Stimulated activated CD4-positive, alpha-beta T cell treated with anti-CD3 and anti-CD28 coated beads, Interleukin-1b, Interleukin-23, amount 100 ng/mL, for 48 hours (primary cell): ENCODE results near the gene PDE4D.
"Not testable (repeated sequence)": the region's sequence is repeated elsewhere in the genome, so short reads cannot be mapped to it uniquely, and the experiment has no call there.

ENCODE experiments used
- DNase-seq: peaks from one replicate; pipeline ENCODE4 v3.0.0-alpha.2; 2020

PDE4D gene

GRCh38 chr5:59600998-59601397 lies 292.5 kb downstream of the PDE4D start:
- DNase-seq = no peak

- no peak for DNase-seq
Observed at GRCh38 chr5:59600153-59600552, 293.4 kb downstream of the PDE4D start.

GRCh38 chr5:59599729-59600128 lies 293.8 kb downstream of the PDE4D start:
- no peak for DNase-seq

GRCh38 chr5:59598547-59598874 lies 295.0 kb downstream of the PDE4D start:
- DNase-seq = no peak

GRCh38 chr5:59597690-59598546 lies 295.6 kb downstream of the PDE4D start:
- DNase-seq = no peak

- no peak for DNase-seq
Observed at GRCh38 chr5:59596586-59597350, 296.8 kb downstream of the PDE4D start.

GRCh38 chr5:59594118-59594517 lies 299.4 kb downstream of the PDE4D start:
- not testable (repeated sequence) for DNase-seq

GRCh38 chr5:59593439-59594007 lies 300.0 kb downstream of the PDE4D start:
- DNase-seq = no peak

GRCh38 chr5:59592101-59592500 lies 301.4 kb downstream of the PDE4D start:
- no peak for DNase-seq

GRCh38 chr5:59591162-59591561 lies 302.4 kb downstream of the PDE4D start:
- DNase-seq = no peak

GRCh38 chr5:59588922-59589321 lies 304.6 kb downstream of the PDE4D start:
- DNase-seq = no peak

GRCh38 chr5:59587489-59588337 lies 305.8 kb downstream of the PDE4D start:
- no peak for DNase-seq

GRCh38 chr5:59586841-59587240 lies 306.7 kb downstream of the PDE4D start:
- no peak for DNase-seq

- DNase-seq = no peak
Observed at GRCh38 chr5:59584858-59585846, 308.4 kb downstream of the PDE4D start.

GRCh38 chr5:59583810-59584562 lies 309.5 kb downstream of the PDE4D start:
- no peak for DNase-seq

- DNase-seq = no peak
Observed at GRCh38 chr5:59583151-59583809, 310.2 kb downstream of the PDE4D start.

- DNase-seq = no peak
Observed at GRCh38 chr5:59582746-59583145, 310.8 kb downstream of the PDE4D start.

- DNase-seq = no peak
Observed at GRCh38 chr5:59579824-59580167, 313.7 kb downstream of the PDE4D start.

GRCh38 chr5:59579101-59579823 lies 314.3 kb downstream of the PDE4D start:
- no peak for DNase-seq

GRCh38 chr5:59577485-59577884 lies 316.0 kb downstream of the PDE4D start:
- DNase-seq = no peak
